ENCODE results near the gene NKX1-2. TPM values are rescaled to one million over a fixed set of nuclear protein-coding genes. Genes with fewer than 3 reads are reported as not detected.

The NKX1-2 gene
- total RNA-seq, 1 donor from 2014 or later = not detected

DNA sequence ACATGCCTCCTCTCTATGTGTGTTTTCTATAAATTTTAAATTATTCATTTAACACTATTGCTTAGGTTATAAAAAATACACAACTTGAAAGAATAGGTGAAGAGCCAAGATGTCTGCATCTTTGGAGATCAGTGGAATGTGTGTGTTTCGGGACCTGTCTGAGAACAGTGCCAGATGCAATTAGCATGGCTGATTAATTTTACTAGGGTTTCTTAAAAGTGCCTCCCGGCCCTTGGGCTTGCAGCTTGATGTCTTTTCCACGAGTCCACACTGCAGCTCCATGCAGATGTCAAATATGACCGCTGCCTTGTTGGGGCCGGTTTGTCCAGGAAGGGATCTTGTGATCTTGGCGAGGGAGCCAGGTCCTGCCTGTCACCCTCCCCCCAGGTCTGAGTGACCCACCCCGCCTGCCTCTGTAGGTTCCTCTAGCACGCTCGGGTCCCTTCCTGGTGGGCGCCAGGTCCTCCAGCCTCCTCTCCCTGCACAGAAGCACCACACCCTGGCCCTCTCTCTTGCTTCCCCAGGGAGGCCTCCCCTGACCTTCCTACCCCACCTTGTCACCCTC is 32.5 kb upstream of the NKX1-2 start:
- no peaks in the 10 kb centered on the region for H3K27me3 Mint-ChIP-seq (ENCODE audit: unreplicated experiment)
- TF ChIP-seq, protein P1, sequence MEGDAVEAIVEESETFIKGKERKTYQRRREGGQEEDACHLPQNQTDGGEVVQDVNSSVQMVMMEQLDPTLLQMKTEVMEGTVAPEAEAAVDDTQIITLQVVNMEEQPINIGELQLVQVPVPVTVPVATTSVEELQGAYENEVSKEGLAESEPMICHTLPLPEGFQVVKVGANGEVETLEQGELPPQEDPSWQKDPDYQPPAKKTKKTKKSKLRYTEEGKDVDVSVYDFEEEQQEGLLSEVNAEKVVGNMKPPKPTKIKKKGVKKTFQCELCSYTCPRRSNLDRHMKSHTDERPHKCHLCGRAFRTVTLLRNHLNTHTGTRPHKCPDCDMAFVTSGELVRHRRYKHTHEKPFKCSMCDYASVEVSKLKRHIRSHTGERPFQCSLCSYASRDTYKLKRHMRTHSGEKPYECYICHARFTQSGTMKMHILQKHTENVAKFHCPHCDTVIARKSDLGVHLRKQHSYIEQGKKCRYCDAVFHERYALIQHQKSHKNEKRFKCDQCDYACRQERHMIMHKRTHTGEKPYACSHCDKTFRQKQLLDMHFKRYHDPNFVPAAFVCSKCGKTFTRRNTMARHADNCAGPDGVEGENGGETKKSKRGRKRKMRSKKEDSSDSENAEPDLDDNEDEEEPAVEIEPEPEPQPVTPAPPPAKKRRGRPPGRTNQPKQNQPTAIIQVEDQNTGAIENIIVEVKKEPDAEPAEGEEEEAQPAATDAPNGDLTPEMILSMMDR (IDR thresholded peaks at IDR 0.05) = no peak
- DNase-seq (ENCODE audit: extremely low spot score, unreplicated experiment) = no peak
- H3K9me3 Mint-ChIP-seq (ENCODE audit: unreplicated experiment) = no peaks in the 10 kb centered on the region
- no peaks in the 10 kb centered on the region for H3K4me1 Mint-ChIP-seq (ENCODE audit: unreplicated experiment)
- no peak overlapping the region for H3K27ac Mint-ChIP-seq (ENCODE audit: unreplicated experiment)
- H3K36me3 Mint-ChIP-seq (ENCODE audit: unreplicated experiment) = peaks cover 5% of the 10 kb centered on the region
- no peak overlapping the region for H3K4me3 Mint-ChIP-seq (ENCODE audit: unreplicated experiment)

- TF ChIP-seq, protein P1 (IDR thresholded peaks at IDR 0.05) = no peak
- H3K36me3 Mint-ChIP-seq (ENCODE audit: unreplicated experiment) = peaks cover 1% of the 10 kb centered on the region
- no peak for DNase-seq (ENCODE audit: extremely low spot score, unreplicated experiment)
- no peaks in the 10 kb centered on the region for H3K9me3 Mint-ChIP-seq (ENCODE audit: unreplicated experiment)
- no peaks in the 10 kb centered on the region for H3K4me1 Mint-ChIP-seq (ENCODE audit: unreplicated experiment)
- H3K27ac Mint-ChIP-seq (ENCODE audit: unreplicated experiment) = no peak overlapping the region
- no peaks in the 10 kb centered on the region for H3K27me3 Mint-ChIP-seq (ENCODE audit: unreplicated experiment)
- H3K4me3 Mint-ChIP-seq (ENCODE audit: unreplicated experiment) = no peak overlapping the region
Observed at GRCh38 chr10:124481717-124482116, 31.9 kb upstream of the NKX1-2 start.

GRCh38 chr10:124480860-124481259 is 31.0 kb upstream of the NKX1-2 start:
- H3K27me3 Mint-ChIP-seq (ENCODE audit: unreplicated experiment) = no peaks in the 10 kb centered on the region
- no peak for DNase-seq (ENCODE audit: extremely low spot score, unreplicated experiment)
- H3K27ac Mint-ChIP-seq (ENCODE audit: unreplicated experiment) = no peak overlapping the region
- H3K4me1 Mint-ChIP-seq (ENCODE audit: unreplicated experiment) = no peaks in the 10 kb centered on the region
- H3K9me3 Mint-ChIP-seq (ENCODE audit: unreplicated experiment) = no peaks in the 10 kb centered on the region
- no peak overlapping the region for H3K4me3 Mint-ChIP-seq (ENCODE audit: unreplicated experiment)
- TF ChIP-seq, protein P1 (IDR thresholded peaks at IDR 0.05) = no peak
- no peaks in the 10 kb centered on the region for H3K36me3 Mint-ChIP-seq (ENCODE audit: unreplicated experiment)

GRCh38 chr10:124478515-124478914 is 28.7 kb upstream of the NKX1-2 start:
- Mint-ChIP-seq H3K27me3 (ENCODE audit: unreplicated experiment) (no peaks in the 10 kb centered on the region), H3K36me3 (ENCODE audit: unreplicated experiment) (no peaks in the 10 kb centered on the region)

GRCh38 chr10:124477614-124478363 is 28.0 kb upstream of the NKX1-2 start:
- H3K36me3 Mint-ChIP-seq (ENCODE audit: unreplicated experiment) = no peaks in the 10 kb centered on the region
- no peak overlapping the region for H3K27ac Mint-ChIP-seq (ENCODE audit: unreplicated experiment)
- no peaks in the 10 kb centered on the region for H3K27me3 Mint-ChIP-seq (ENCODE audit: unreplicated experiment)
- H3K4me1 Mint-ChIP-seq (ENCODE audit: unreplicated experiment) = no peaks in the 10 kb centered on the region
- H3K9me3 Mint-ChIP-seq (ENCODE audit: unreplicated experiment) = no peaks in the 10 kb centered on the region
- DNase-seq (ENCODE audit: extremely low spot score, unreplicated experiment) = no peak
- no peak overlapping the region for H3K4me3 Mint-ChIP-seq (ENCODE audit: unreplicated experiment)
- TF ChIP-seq, protein P1 (IDR thresholded peaks at IDR 0.05) = no peak

More at GRCh38 chr10:124478515-124478914, 28.7 kb upstream of the NKX1-2 start:
- Mint-ChIP-seq H3K4me1 (ENCODE audit: unreplicated experiment) (no peaks in the 10 kb centered on the region), H3K4me3 (ENCODE audit: unreplicated experiment) (no peak overlapping the region), H3K9me3 (ENCODE audit: unreplicated experiment) (no peaks in the 10 kb centered on the region), H3K27ac (ENCODE audit: unreplicated experiment) (no peak overlapping the region)
- TF ChIP-seq, protein P1 (IDR thresholded peaks at IDR 0.05) = no peak
- no peak for DNase-seq (ENCODE audit: extremely low spot score, unreplicated experiment)
